ENCODE results near the gene FGF14. TPM values are rescaled to one million over a fixed set of nuclear protein-coding genes. Genes with fewer than 3 reads are reported as not detected.

The FGF14 gene
- total RNA-seq, 1 experiment from 2014 or later = 0.22 TPM

GRCh38 chr13:102309110-102309509 lies 92.7 kb downstream of the FGF14 start:
- H4K8ac ChIP-seq (replicated peaks; ENCODE audit: insufficient read length, low read depth, low read length) = no peak overlapping the region
- H3K9ac ChIP-seq (ENCODE audit: extremely low read depth, insufficient read length, low read length) = no peak overlapping the region
- H3K27ac ChIP-seq (ENCODE audit: insufficient read length, low read depth, low read length) = no peak overlapping the region
- no peak overlapping the region for H2BK12ac ChIP-seq (ENCODE audit: insufficient read length, low read depth, low read length)
- H3K4me3 Mint-ChIP-seq = no peak overlapping the region
- no peaks in the 10 kb centered on the region; the same call in 1 of the 2 replicates for H3K27me3 Mint-ChIP-seq (ENCODE audit: low read depth)
- H2AFZ ChIP-seq (ENCODE audit: low read length) = no peak overlapping the region
- no peak overlapping the region for H3K56ac ChIP-seq (ENCODE audit: insufficient read length, low read depth, low read length)
- no peak overlapping the region for H3T11ph ChIP-seq (ENCODE audit: low read length)
- H2BK120ac ChIP-seq (ENCODE audit: low read depth, low read length, poor library complexity, severe bottlenecking) = peak overlapping the region; percentile 19
- no peaks in the 10 kb centered on the region for H3K79me1 ChIP-seq (ENCODE audit: insufficient read depth, low read depth, low read length, poor library complexity, severe bottlenecking)
- H3K14ac ChIP-seq (ENCODE audit: insufficient read depth, low read length) = no peak overlapping the region
- H3K23ac ChIP-seq (ENCODE audit: insufficient read length, low read depth, low read length) = no peak overlapping the region
- no peaks in the 10 kb centered on the region for H3K9me3 ChIP-seq (ENCODE audit: control insufficient read depth, low read depth, low read length)
- no peak overlapping the region for H2BK20ac ChIP-seq (ENCODE audit: low read depth, low read length, poor library complexity, severe bottlenecking)
- H3K27me3 ChIP-seq (ENCODE audit: insufficient read depth, low read length) = no peaks in the 10 kb centered on the region
- no peaks in the 10 kb centered on the region for H3K4me1 ChIP-seq (ENCODE audit: insufficient read depth, low read length)
- H2BK5ac ChIP-seq (ENCODE audit: insufficient read length, low read length) = no peak overlapping the region
- no peaks in the 10 kb centered on the region for H3K23me2 ChIP-seq (ENCODE audit: insufficient read length, low read depth, low read length, poor library complexity, severe bottlenecking)
- H3K4me1 Mint-ChIP-seq = 0 out of 4 replicates have a peak, but pooled peaks cover 0 to 3% of the 10 kb centered on the region in 2 experiments
- no peak overlapping the region for H3K4ac ChIP-seq (ENCODE audit: low read depth, low read length)
- H3K79me2 ChIP-seq (ENCODE audit: insufficient read depth, low read length) = no peaks in the 10 kb centered on the region
- H3K36me3 Mint-ChIP-seq (ENCODE audit: insufficient read depth in 1 of 3, low read depth in 3 of 3) = no peaks in the 10 kb centered on the region
- no peak overlapping the region for H3K18ac ChIP-seq (ENCODE audit: insufficient read length, low read depth, low read length)
- no peak overlapping the region for H2AK5ac ChIP-seq (ENCODE audit: insufficient read length, low read length)
- TF ChIP-seq, protein P1, sequence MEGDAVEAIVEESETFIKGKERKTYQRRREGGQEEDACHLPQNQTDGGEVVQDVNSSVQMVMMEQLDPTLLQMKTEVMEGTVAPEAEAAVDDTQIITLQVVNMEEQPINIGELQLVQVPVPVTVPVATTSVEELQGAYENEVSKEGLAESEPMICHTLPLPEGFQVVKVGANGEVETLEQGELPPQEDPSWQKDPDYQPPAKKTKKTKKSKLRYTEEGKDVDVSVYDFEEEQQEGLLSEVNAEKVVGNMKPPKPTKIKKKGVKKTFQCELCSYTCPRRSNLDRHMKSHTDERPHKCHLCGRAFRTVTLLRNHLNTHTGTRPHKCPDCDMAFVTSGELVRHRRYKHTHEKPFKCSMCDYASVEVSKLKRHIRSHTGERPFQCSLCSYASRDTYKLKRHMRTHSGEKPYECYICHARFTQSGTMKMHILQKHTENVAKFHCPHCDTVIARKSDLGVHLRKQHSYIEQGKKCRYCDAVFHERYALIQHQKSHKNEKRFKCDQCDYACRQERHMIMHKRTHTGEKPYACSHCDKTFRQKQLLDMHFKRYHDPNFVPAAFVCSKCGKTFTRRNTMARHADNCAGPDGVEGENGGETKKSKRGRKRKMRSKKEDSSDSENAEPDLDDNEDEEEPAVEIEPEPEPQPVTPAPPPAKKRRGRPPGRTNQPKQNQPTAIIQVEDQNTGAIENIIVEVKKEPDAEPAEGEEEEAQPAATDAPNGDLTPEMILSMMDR (conservative IDR thresholded peaks at IDR 0.05) = no peak
- H4K20me1 ChIP-seq (ENCODE audit: control insufficient read depth, insufficient read depth, insufficient read length) = no peaks in the 10 kb centered on the region
- no peaks in the 10 kb centered on the region for H3K9me3 Mint-ChIP-seq
- H3K4me2 ChIP-seq (ENCODE audit: insufficient read depth, insufficient read length, low read length) = no peak overlapping the region
- no peak overlapping the region for H3K27ac Mint-ChIP-seq
- WGBS (ENCODE audit: extremely low coverage, insufficient read length, low lambda C conversion rate) = no CpG with 5 or more reads among the region's 9 CpGs
- H4K5ac ChIP-seq (ENCODE audit: insufficient read length, low read depth, low read length) = no peak overlapping the region
- no peak overlapping the region for H4K91ac ChIP-seq (ENCODE audit: insufficient read length, low read depth, low read length)
- no peak overlapping the region for H2BK15ac ChIP-seq (ENCODE audit: low read depth, low read length)
- DNase-seq = no peak

All from H9 (cell line).